ENCODE data around the gene PGAP2. TPM values are rescaled to one million over a fixed set of nuclear protein-coding genes. Genes with fewer than 3 reads are reported as not detected.

PGAP2 gene
- total RNA-seq, 1 donor from 2014 or later: 10.0 TPM

- peak overlapping the region; percentile 76 for H3K27ac Mint-ChIP-seq
- H3K4me3 Mint-ChIP-seq: peak overlapping the region; percentile 25
Observed at GRCh38 chr11:3845246-3845645, 36.9 kb downstream of the PGAP2 start.

GRCh38 chr11:3845670-3846069 lies 37.3 kb downstream of the PGAP2 start:
- H3K27me3 ChIP-seq: no peaks in the 10 kb centered on the region
- TF ChIP-seq EZH2 (IDR thresholded peaks at IDR 0.05) (no peak), EZH2phosphoT487 (IDR thresholded peaks at IDR 0.05) (no peak), CTCF (IDR thresholded peaks at IDR 0.05) (no peak)
- Mint-ChIP-seq H3K27ac (no peak overlapping the region), H3K27me3 (ENCODE audit: insufficient read depth, low read depth) (no peaks in the 10 kb centered on the region), H3K4me1 (peaks cover 3% of the 10 kb centered on the region), H3K9me3 (no peaks in the 10 kb centered on the region), H3K36me3 (no peaks in the 10 kb centered on the region), H3K4me3 (no peak overlapping the region)
- no peaks in the 10 kb centered on the region for H4K20me1 ChIP-seq (ENCODE audit: low read depth)
- DNase-seq (ENCODE audit: low spot score): no peak
- peaks cover 4% of the 10 kb centered on the region for H3K79me2 ChIP-seq (ENCODE audit: low read depth)
- H3K4me3 ChIP-seq: no peak overlapping the region
- H3K4me1 ChIP-seq: no peaks in the 10 kb centered on the region
- no peak overlapping the region for H3K27ac ChIP-seq
- no peak overlapping the region for H3K4me2 ChIP-seq
- no peaks in the 10 kb centered on the region for H3F3A ChIP-seq (ENCODE audit: low read depth)
- no peaks in the 10 kb centered on the region for H3K9me3 ChIP-seq (ENCODE audit: low read depth)
- no peak overlapping the region for H2AFZ ChIP-seq (replicated peaks)
- H3K9ac ChIP-seq: no peak overlapping the region
- no peaks in the 10 kb centered on the region for H3K36me3 ChIP-seq

More at GRCh38 chr11:3845246-3845645, 36.9 kb downstream of the PGAP2 start:
- Mint-ChIP-seq H3K36me3 (no peaks in the 10 kb centered on the region), H3K4me1 (peaks cover 3% of the 10 kb centered on the region), H3K9me3 (no peaks in the 10 kb centered on the region), H3K27me3 (ENCODE audit: insufficient read depth, low read depth) (no peaks in the 10 kb centered on the region)
- Histone ChIP-seq H3K79me2 (ENCODE audit: low read depth) (peaks cover 8% of the 10 kb centered on the region), H3K9me3 (ENCODE audit: low read depth) (no peaks in the 10 kb centered on the region), H2AFZ (replicated peaks) (no peak overlapping the region), H3K4me1 (no peaks in the 10 kb centered on the region), H3K36me3 (no peaks in the 10 kb centered on the region), H3K27ac (no peak overlapping the region), H3K4me2 (no peak overlapping the region), H3K4me3 (no peak overlapping the region), H3K9ac (no peak overlapping the region), H3F3A (ENCODE audit: low read depth) (peaks cover 1% of the 10 kb centered on the region), H4K20me1 (ENCODE audit: low read depth) (peaks cover 1% of the 10 kb centered on the region), H3K27me3 (no peaks in the 10 kb centered on the region)
- TF ChIP-seq CTCF (IDR thresholded peaks at IDR 0.05): no peak
- no peak for TF ChIP-seq EZH2phosphoT487 (IDR thresholded peaks at IDR 0.05)
- no peak for TF ChIP-seq EZH2 (IDR thresholded peaks at IDR 0.05)
- no peak for DNase-seq (ENCODE audit: low spot score)

- H3K36me3 ChIP-seq: no peaks in the 10 kb centered on the region
- no peak overlapping the region for H3K27ac ChIP-seq
- H3K4me1 ChIP-seq: peaks cover 5% of the 10 kb centered on the region
- no peaks in the 10 kb centered on the region for H3K9me3 ChIP-seq (ENCODE audit: low read depth)
- DNase-seq (ENCODE audit: low spot score): peak; percentile 55
- no peaks in the 10 kb centered on the region for H3K9me3 Mint-ChIP-seq
- H3K4me1 Mint-ChIP-seq: peaks cover 6% of the 10 kb centered on the region
- H3K27me3 Mint-ChIP-seq (ENCODE audit: insufficient read depth, low read depth): no peaks in the 10 kb centered on the region
- no peaks in the 10 kb centered on the region for H4K20me1 ChIP-seq (ENCODE audit: low read depth)
- no peak overlapping the region for H3K4me3 Mint-ChIP-seq
- H2AFZ ChIP-seq (replicated peaks): no peak overlapping the region
- no peak overlapping the region for H3K4me3 ChIP-seq
- H3K79me2 ChIP-seq (ENCODE audit: low read depth): no peaks in the 10 kb centered on the region
- H3K27me3 ChIP-seq: no peaks in the 10 kb centered on the region
- no peak overlapping the region for H3K27ac Mint-ChIP-seq
- no peak overlapping the region for H3K9ac ChIP-seq
- no peak overlapping the region for H3K4me2 ChIP-seq
- TF ChIP-seq EZH2phosphoT487 (IDR thresholded peaks at IDR 0.05) (no peak), CTCF (IDR thresholded peaks at IDR 0.05) (peak; percentile 71), EZH2 (IDR thresholded peaks at IDR 0.05) (no peak)
- peaks cover 6% of the 10 kb centered on the region for H3F3A ChIP-seq (ENCODE audit: low read depth)
- no peaks in the 10 kb centered on the region for H3K36me3 Mint-ChIP-seq
Observed at GRCh38 chr11:3849297-3849874, 41.0 kb downstream of the PGAP2 start.

All from neural progenitor cell (in vitro differentiated cells).